ENCODE data around the gene SCUBE3. TPM values are rescaled to one million over a fixed set of nuclear protein-coding genes. Genes with fewer than 3 reads are reported as not detected.

Gene SCUBE3
- total RNA-seq, 4 donors from 2014 or later: 0.37 to 0.68 (median 0.52) TPM

- H3K27ac ChIP-seq: peak overlapping the region; percentile 68 to 83 (median 82)
- no peak for DNase-seq
- intact Hi-C loops (cut with DNase I; ENCODE audit: low total_unique reads) (no loop called here), in situ Hi-C loops (cut with MboI; ENCODE audit: low pct_ligation_motif_present in 1 of 4, low pct_unique_long_range_greater_than_20kb in 1 of 4, low sequenced_read_pairs in 3 of 4) (no loop called here)
- peak overlapping the region in 2 of 4 donors; percentile 44 to 59 for H3K4me3 ChIP-seq
- TF ChIP-seq EP300 (IDR thresholded peaks at IDR 0.05; ENCODE audit: low read depth) (no peak), CTCF (IDR thresholded peaks at IDR 0.05) (no peak), POLR2AphosphoS5 (IDR thresholded peaks at IDR 0.05) (no peak), POLR2A (IDR thresholded peaks at IDR 0.05) (no peak)
- H3K27me3 ChIP-seq: no peaks in the 10 kb centered on the region
- H3K9me3 ChIP-seq: no peaks in the 10 kb centered on the region
- peaks cover 7 to 23% (median 10%) of the 10 kb centered on the region in 4 donors for H3K4me1 ChIP-seq
- WGBS, 2 donors (ENCODE audit: low coverage in 1 of 2): 58 to 100% methylated on average over 1 to 6 of the region's 6 CpGs
- peaks cover 0 to 6% (median 0%) of the 10 kb centered on the region in 4 donors for H3K36me3 ChIP-seq
Observed at GRCh38 chr6:35296931-35297600, 83.3 kb downstream of the SCUBE3 start.

- 17% methylated on average over 28 of the region's 35 CpGs; no CpG with 5 or more reads in 1 of the 2 donors for WGBS, 2 donors (ENCODE audit: low coverage in 1 of 2)
- Histone ChIP-seq H3K27me3 (no peaks in the 10 kb centered on the region), H3K36me3 (peaks cover 0 to 1% (median 0%) of the 10 kb centered on the region in 4 donors), H3K27ac (peak within 1 kb of the TSS; percentile 68 to 83 (median 82)), H3K4me3 (peak within 1 kb of the TSS; percentile 9 to 59 (median 42)), H3K4me1 (peaks cover 11 to 31% (median 14%) of the 10 kb centered on the region in 4 donors), H3K9me3 (no peaks in the 10 kb centered on the region)
- peak; percentile 89 for DNase-seq
- intact Hi-C loops (cut with DNase I; ENCODE audit: low total_unique reads) (no loop called here), in situ Hi-C loops (cut with MboI; ENCODE audit: low pct_ligation_motif_present in 1 of 4, low pct_unique_long_range_greater_than_20kb in 1 of 4, low sequenced_read_pairs in 3 of 4) (no loop called here)
- TF ChIP-seq CTCF (IDR thresholded peaks at IDR 0.05) (peak; percentile 54 to 90 (median 68)), POLR2AphosphoS5 (IDR thresholded peaks at IDR 0.05) (peak; percentile 58 to 74 (median 71)), POLR2A (IDR thresholded peaks at IDR 0.05) (peak; percentile 70), EP300 (IDR thresholded peaks at IDR 0.05; ENCODE audit: low read depth) (no peak)
Observed at GRCh38 chr6:35297601-35298481, 84.1 kb downstream of the SCUBE3 start, which contains the start of gene DEF6. Gene DEF6 (plus strand): TSS chr6:35297818. CDS start chr6:35297857, 39 bp downstream.

GRCh38 chr6:35298625-35299140 lies 84.9 kb downstream of the SCUBE3 start:
- intact Hi-C loops (cut with DNase I; ENCODE audit: low total_unique reads): no loop called here
- no peak for TF ChIP-seq POLR2AphosphoS5 (IDR thresholded peaks at IDR 0.05)
- TF ChIP-seq EP300 (IDR thresholded peaks at IDR 0.05; ENCODE audit: low read depth): no peak
- TF ChIP-seq POLR2A (IDR thresholded peaks at IDR 0.05): no peak
- TF ChIP-seq CTCF (IDR thresholded peaks at IDR 0.05): no peak
- WGBS, 2 donors (ENCODE audit: low coverage in 1 of 2): 66% methylated on average over 6 of the region's 6 CpGs; no CpG with 5 or more reads in 1 of the 2 donors

More at GRCh38 chr6:35298625-35299140, 84.9 kb downstream of the SCUBE3 start:
- H3K27me3 ChIP-seq: no peaks in the 10 kb centered on the region
- H3K27ac ChIP-seq: peak overlapping the region; percentile 68 to 83 (median 82)
- no peak for DNase-seq
- in situ Hi-C loops (cut with MboI; ENCODE audit: low pct_ligation_motif_present in 1 of 4, low pct_unique_long_range_greater_than_20kb in 1 of 4, low sequenced_read_pairs in 3 of 4): no loop called here
- no peaks in the 10 kb centered on the region for H3K9me3 ChIP-seq
- peak overlapping the region in 2 of 4 donors; percentile 44 to 59 for H3K4me3 ChIP-seq
- no peaks in the 10 kb centered on the region for H3K36me3 ChIP-seq
- peaks cover 11 to 39% (median 18%) of the 10 kb centered on the region in 4 donors for H3K4me1 ChIP-seq
